Activated T-cell treated with anti-CD3 and anti-CD28 coated beads for 4 hours (primary cell): ENCODE measurements around the gene AGPS.
"Not testable (repeated sequence)": the region's sequence is repeated elsewhere in the genome, so short reads cannot be mapped to it uniquely, and the experiment has no call there.

Experiments
- DNase-seq: peaks from one replicate; pipeline ENCODE4 v3.0.0-alpha.2; 2020

The AGPS gene

GRCh38 chr2:177476897-177477296 lies 84.3 kb downstream of the AGPS start:
- no peak for DNase-seq

- DNase-seq: no peak
Measured at GRCh38 chr2:177478029-177478428, 85.5 kb downstream of the AGPS start.

- no peak for DNase-seq
Measured at GRCh38 chr2:177478907-177479306, 86.3 kb downstream of the AGPS start.

GRCh38 chr2:177482195-177482594 lies 89.6 kb downstream of the AGPS start:
- no peak for DNase-seq

GRCh38 chr2:177483531-177483930 lies 91.0 kb downstream of the AGPS start:
- DNase-seq: no peak

- DNase-seq: no peak
Measured at GRCh38 chr2:177484180-177484795, 91.7 kb downstream of the AGPS start.

GRCh38 chr2:177485657-177486056 lies 93.1 kb downstream of the AGPS start:
- DNase-seq: not testable (repeated sequence)

GRCh38 chr2:177489719-177490301 lies 97.2 kb downstream of the AGPS start:
- no peak for DNase-seq

GRCh38 chr2:177495945-177496344 lies 103.4 kb downstream of the AGPS start:
- no peak for DNase-seq

- no peak for DNase-seq
Measured at GRCh38 chr2:177496921-177497320, 104.3 kb downstream of the AGPS start.

GRCh38 chr2:177501186-177501585 lies 108.6 kb downstream of the AGPS start:
- no peak for DNase-seq

GRCh38 chr2:177506505-177506904 lies 113.9 kb downstream of the AGPS start:
- no peak for DNase-seq

- no peak for DNase-seq
Measured at GRCh38 chr2:177506998-177507397, 114.4 kb downstream of the AGPS start.

GRCh38 chr2:177516824-177517544 lies 124.4 kb downstream of the AGPS start:
- DNase-seq: no peak

GRCh38 chr2:177518754-177519153 lies 126.2 kb downstream of the AGPS start:
- DNase-seq: no peak

- no peak for DNase-seq
Measured at GRCh38 chr2:177519534-177520115, 127.1 kb downstream of the AGPS start.

GRCh38 chr2:177520324-177520723 lies 127.8 kb downstream of the AGPS start:
- DNase-seq: no peak

GRCh38 chr2:177523781-177524180 lies 131.2 kb downstream of the AGPS start:
- DNase-seq: no peak

- DNase-seq: no peak
Measured at GRCh38 chr2:177525351-177525924, 132.9 kb downstream of the AGPS start.

- DNase-seq: no peak
Measured at GRCh38 chr2:177528351-177528933, 135.9 kb downstream of the AGPS start.

GRCh38 chr2:177529166-177529565 lies 136.6 kb downstream of the AGPS start:
- DNase-seq: no peak

GRCh38 chr2:177530561-177530960 lies 138.0 kb downstream of the AGPS start:
- no peak for DNase-seq

GRCh38 chr2:177531706-177532105 lies 139.1 kb downstream of the AGPS start:
- DNase-seq: no peak
